HL-60 (cell line): ENCODE results near the gene MALL.

Source experiments
- CTCF ChIP-seq: IDR thresholded peaks from one replicate; pipeline ENCODE4 v1.5.1; 2011; ENCODE audit warnings: low read length, control low read depth, inconsistent platforms; ENCODE audit not compliant: insufficient read depth
- REST ChIP-seq: IDR thresholded peaks from 2 replicates; pipeline ENCODE4 v1.6.1; 2012; ENCODE audit warnings: low read depth; ENCODE audit not compliant: insufficient replicate concordance

- no peak for TF ChIP-seq CTCF
- TF ChIP-seq REST: no peak
Measured at GRCh38 chr2:110121052-110121334, 5.4 kb upstream of the MALL start.
